C4-2B (cell line): ENCODE results near the gene OR11L1.

Experiments
- ZFX ChIP-seq: fragments of 450-650 bp; IDR thresholded peaks from 2 replicates; pipeline ENCODE4 v1.6.1; 2017
- TF ChIP-seq, protein P1 (sequence below): fragments of 450-650 bp; conservative IDR thresholded peaks from 2 replicates; pipeline ENCODE4 v1.5.1; 2017; ENCODE audit warnings: mild to moderate bottlenecking

DNA sequence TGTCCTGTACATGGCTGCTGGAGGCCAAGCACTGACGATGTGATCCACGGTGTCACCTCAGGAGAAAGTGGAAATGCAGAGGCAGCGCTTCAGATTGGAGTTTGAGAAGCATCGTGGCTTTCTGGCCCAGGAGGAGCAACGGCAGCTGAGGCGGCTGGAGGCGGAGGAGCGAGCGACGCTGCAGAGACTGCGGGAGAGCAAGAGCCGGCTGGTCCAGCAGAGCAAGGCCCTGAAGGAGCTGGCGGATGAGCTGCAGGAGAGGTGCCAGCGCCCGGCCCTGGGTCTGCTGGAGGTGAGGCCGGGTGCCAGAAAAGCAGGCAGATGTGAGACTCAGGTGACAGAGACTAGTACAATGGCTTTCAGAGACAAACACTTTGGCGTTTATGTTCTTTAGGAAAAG, 22.9 kb upstream of the OR11L1 start:
- TF ChIP-seq, protein P1, sequence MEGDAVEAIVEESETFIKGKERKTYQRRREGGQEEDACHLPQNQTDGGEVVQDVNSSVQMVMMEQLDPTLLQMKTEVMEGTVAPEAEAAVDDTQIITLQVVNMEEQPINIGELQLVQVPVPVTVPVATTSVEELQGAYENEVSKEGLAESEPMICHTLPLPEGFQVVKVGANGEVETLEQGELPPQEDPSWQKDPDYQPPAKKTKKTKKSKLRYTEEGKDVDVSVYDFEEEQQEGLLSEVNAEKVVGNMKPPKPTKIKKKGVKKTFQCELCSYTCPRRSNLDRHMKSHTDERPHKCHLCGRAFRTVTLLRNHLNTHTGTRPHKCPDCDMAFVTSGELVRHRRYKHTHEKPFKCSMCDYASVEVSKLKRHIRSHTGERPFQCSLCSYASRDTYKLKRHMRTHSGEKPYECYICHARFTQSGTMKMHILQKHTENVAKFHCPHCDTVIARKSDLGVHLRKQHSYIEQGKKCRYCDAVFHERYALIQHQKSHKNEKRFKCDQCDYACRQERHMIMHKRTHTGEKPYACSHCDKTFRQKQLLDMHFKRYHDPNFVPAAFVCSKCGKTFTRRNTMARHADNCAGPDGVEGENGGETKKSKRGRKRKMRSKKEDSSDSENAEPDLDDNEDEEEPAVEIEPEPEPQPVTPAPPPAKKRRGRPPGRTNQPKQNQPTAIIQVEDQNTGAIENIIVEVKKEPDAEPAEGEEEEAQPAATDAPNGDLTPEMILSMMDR = no peak
- TF ChIP-seq ZFX = no peak
